Left ventricle myocardium inferior (tissue), 1 donor: Measurements from ENCODE around the gene TSLP. TPM values are rescaled to one million over a fixed set of nuclear protein-coding genes. Genes with fewer than 3 reads are reported as not detected.

Source experiments
- DNase-seq: peaks from one replicate; pipeline ENCODE4 v3.0.0-alpha.2; 2020
- H3K27ac ChIP-seq: fragments of 200-600 bp; replicated peaks from 2 replicates; pipeline ENCODE4 v1.8.0; 2021
- H3K27me3 ChIP-seq: fragments of 200-600 bp; 2 replicates; pipeline ENCODE4 v1.8.0; 2021; ENCODE audit warnings: low read depth
- H3K36me3 ChIP-seq: fragments of 200-600 bp; 2 replicates; pipeline ENCODE4 v1.8.0; 2021
- H3K4me1 ChIP-seq: fragments of 200-600 bp; 2 replicates; pipeline ENCODE4 v1.8.0; 2021
- H3K4me3 ChIP-seq: fragments of 200-600 bp; 2 replicates; pipeline ENCODE4 v1.8.0; 2021; ENCODE audit warnings: mild to moderate bottlenecking, moderate library complexity
- H3K9me3 ChIP-seq: fragments of 200-600 bp; replicated peaks from 2 replicates; pipeline ENCODE4 v1.8.0; 2021
- intact Hi-C: fragments of 100-400 bp; cut with micrococcal nuclease; formaldehyde crosslinking; loops from one replicate; pipeline ENCODE4 v1.11.0; 2022
- long read RNA-seq: library from polyadenylated mRNA; unstranded; transcript quantifications from one replicate; pipeline ENCODE4 v2.0.0, GENCODE V29; 2021
- total RNA-seq: library from RNA; stranded (reverse); fragmentation: NEBNext Ultra II Directional; extraction: Animal tissue kit (Norgen Biotek cat#: 25700); gene quantifications from one replicate; pipeline ENCODE4 v1.2.1, GENCODE V29; 2021
- TF ChIP-seq, protein P1 (sequence below): fragments of 200-600 bp; IDR thresholded peaks from 2 replicates; pipeline ENCODE4 v1.8.0; 2021; ENCODE audit warnings: antibody characterized with exemption, mild to moderate bottlenecking, borderline replicate concordance
- donor health status: DM: no; HTN: yes; CAD: no; lungs with severe emphysema.

The TSLP gene
- total RNA-seq = 5.3 TPM
- long read RNA-seq, transcript TSLP-202 (2 exons, 2,411 nt) = major isoform, 11 of 12 reads
- long read RNA-seq, partial matches to known transcripts = 0 of 12 reads
- long read RNA-seq, other reads (novel, unspliced or antisense) = 1 of 12 reads

DNA sequence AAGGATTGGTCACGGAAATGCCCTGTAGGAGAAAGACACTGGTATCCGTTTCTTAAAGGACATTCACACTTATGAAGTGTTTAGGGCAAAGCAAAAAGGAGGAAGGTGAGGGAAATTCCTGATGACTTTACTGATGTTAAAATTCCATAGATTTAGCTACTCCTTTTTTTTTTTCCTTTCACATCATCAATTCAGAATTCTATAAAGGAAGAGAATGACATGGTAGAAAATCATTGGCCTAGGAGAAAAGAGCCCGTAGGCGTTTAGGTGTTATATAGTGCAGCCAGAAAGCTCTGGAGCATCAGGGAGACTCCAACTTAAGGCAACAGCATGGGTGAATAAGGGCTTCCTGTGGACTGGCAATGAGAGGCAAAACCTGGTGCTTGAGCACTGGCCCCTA is at the start of gene TSLP:
Gene TSLP, plus strand, starts transcription at position 301 of the 400 bp plus-strand sequence. CDS start 178 bp downstream, outside the sequence.
- peaks cover 45% of the 10 kb centered on the region for H3K4me1 ChIP-seq
- TF ChIP-seq, protein P1, sequence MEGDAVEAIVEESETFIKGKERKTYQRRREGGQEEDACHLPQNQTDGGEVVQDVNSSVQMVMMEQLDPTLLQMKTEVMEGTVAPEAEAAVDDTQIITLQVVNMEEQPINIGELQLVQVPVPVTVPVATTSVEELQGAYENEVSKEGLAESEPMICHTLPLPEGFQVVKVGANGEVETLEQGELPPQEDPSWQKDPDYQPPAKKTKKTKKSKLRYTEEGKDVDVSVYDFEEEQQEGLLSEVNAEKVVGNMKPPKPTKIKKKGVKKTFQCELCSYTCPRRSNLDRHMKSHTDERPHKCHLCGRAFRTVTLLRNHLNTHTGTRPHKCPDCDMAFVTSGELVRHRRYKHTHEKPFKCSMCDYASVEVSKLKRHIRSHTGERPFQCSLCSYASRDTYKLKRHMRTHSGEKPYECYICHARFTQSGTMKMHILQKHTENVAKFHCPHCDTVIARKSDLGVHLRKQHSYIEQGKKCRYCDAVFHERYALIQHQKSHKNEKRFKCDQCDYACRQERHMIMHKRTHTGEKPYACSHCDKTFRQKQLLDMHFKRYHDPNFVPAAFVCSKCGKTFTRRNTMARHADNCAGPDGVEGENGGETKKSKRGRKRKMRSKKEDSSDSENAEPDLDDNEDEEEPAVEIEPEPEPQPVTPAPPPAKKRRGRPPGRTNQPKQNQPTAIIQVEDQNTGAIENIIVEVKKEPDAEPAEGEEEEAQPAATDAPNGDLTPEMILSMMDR = no peak
- DNase-seq = no peak
- H3K4me3 ChIP-seq = peak within 1 kb of the TSS; percentile 71
- intact Hi-C loops = no loop called here
- H3K36me3 ChIP-seq = no peaks in the 10 kb centered on the region
- peaks cover 55% of the 10 kb centered on the region for H3K27me3 ChIP-seq
- no peak within 1 kb of the TSS for H3K27ac ChIP-seq
- H3K9me3 ChIP-seq = no peaks in the 10 kb centered on the region

DNA sequence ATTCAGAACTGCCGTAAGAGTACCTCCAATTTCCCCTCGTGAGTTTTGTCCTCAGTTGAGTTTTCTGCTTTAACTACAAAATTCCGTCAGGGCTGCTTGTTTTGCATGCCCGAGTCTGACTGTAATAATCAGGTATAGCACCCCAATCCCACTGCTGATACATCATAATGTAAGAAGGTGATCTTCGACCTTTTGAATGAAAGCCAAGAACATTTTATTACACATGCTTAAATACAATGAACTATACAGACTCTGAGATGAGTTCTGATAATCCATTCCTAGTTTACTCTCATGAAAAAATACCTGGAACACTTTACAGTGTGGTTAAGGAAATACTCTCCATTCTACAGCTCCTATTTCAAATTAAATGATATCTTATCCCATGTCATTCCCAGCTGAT is 49.2 kb upstream of the TSLP start:
- no peak for DNase-seq
- intact Hi-C loops = no loop called here
- no peaks in the 10 kb centered on the region for H3K36me3 ChIP-seq
- TF ChIP-seq, protein P1 = no peak
- H3K4me3 ChIP-seq = no peak overlapping the region
- H3K9me3 ChIP-seq = no peaks in the 10 kb centered on the region
- no peaks in the 10 kb centered on the region for H3K27me3 ChIP-seq
- H3K27ac ChIP-seq = no peak overlapping the region
- H3K4me1 ChIP-seq = no peaks in the 10 kb centered on the region

DNA sequence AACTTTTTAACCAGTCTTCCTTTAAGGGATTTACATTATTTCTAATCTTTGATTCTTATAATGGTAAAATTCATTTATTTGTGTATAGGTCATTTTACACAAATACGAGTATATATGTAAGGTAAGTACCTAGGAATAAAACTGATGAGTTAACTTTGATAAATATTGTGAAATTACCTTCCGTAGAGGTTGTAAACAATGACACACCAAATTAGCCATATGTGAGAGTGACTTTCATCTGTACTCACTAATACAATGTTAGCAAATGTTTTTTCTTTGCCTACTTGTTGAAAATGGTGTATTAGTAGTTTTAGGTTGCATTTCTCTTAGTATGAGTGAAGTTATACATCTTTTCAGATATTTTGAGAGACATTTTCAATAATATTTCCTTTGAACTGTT is 42.6 kb upstream of the TSLP start:
- Histone ChIP-seq H3K27ac (no peak overlapping the region), H3K36me3 (no peaks in the 10 kb centered on the region), H3K9me3 (no peaks in the 10 kb centered on the region), H3K4me1 (no peaks in the 10 kb centered on the region), H3K27me3 (peaks cover 6% of the 10 kb centered on the region), H3K4me3 (no peak overlapping the region)
- intact Hi-C loops = no loop called here
- no peak for DNase-seq
- TF ChIP-seq, protein P1 = no peak

DNA sequence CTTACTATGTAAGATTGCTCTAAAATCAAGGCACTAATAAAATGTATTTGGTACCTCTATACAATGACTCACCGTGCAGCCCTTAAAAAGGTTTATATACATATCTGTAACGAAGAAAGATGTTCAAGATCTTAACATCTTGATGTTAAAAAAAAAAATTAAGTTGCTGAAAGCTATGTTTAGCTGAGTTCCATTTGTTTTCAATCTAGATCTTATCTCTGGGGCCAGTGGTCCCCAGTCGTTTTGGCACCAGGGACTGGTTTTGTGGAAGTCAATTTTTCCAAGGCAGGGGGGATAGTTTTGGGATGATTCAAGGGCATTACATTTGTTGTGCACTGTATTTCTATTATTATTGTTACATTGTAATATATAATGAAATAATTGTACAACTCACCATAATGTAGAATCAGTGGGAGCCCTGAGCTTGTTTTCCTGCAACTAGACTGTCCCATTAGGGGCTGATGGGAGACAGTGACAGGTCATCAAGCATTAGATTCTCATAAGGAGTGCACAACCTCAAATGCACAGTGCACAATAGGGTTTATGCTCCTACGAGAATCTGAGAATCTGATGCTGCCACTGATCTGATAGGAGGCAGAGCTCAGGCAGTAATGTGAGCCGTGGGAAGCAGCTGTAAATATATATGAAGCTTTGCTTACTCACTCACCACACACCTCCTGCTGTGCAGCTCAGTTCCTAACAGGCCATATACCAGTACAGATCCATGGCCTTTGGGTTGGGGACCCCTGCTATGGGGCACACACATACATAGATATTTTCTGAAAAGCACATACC is 27.6 kb upstream of the TSLP start:
- intact Hi-C loops = no loop called here
- H3K27me3 ChIP-seq = no peaks in the 10 kb centered on the region
- peaks cover 12% of the 10 kb centered on the region for H3K9me3 ChIP-seq
- no peak overlapping the region for H3K4me3 ChIP-seq
- no peaks in the 10 kb centered on the region for H3K36me3 ChIP-seq
- H3K4me1 ChIP-seq = no peaks in the 10 kb centered on the region
- no peak for DNase-seq
- TF ChIP-seq, protein P1 = no peak
- no peak overlapping the region for H3K27ac ChIP-seq

DNA sequence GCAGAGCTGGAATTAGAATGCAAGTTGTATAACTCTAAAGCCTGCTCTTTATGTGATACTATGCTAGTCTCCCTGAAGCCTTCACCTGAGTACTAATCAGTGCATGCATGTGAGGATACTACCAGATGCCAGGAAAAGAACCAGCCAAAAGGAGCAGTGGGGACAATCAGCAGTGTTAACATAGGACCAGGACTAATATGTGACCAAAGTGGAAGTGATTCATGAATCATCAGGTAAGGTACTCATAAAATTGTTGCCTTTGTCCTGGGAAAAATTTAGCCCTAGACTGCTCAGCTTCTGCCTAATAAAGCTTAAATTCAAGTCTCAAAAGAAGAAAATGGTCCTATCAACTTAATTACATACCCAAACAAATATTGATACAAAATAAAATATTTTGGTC is 13.4 kb upstream of the TSLP start:
- Histone ChIP-seq H3K27ac (no peak overlapping the region), H3K4me3 (no peak overlapping the region), H3K36me3 (no peaks in the 10 kb centered on the region), H3K4me1 (no peaks in the 10 kb centered on the region), H3K9me3 (peaks cover 13% of the 10 kb centered on the region), H3K27me3 (no peaks in the 10 kb centered on the region)
- no peak for DNase-seq
- intact Hi-C loops = no loop called here
- TF ChIP-seq, protein P1 = no peak
